Stimulated activated CD4-positive, alpha-beta T cell treated with anti-CD3 and anti-CD28 coated beads, Interleukin-4, amount 100 ng/mL, for 24 hours (primary cell): ENCODE results near the gene SNRNP25.

Source experiments
- DNase-seq: peaks from one replicate; pipeline ENCODE4 v3.0.0-alpha.2; 2020

SNRNP25 gene

GRCh38 chr16:104928-105327, 51.3 kb downstream of the SNRNP25 start:
- no peak for DNase-seq

GRCh38 chr16:105521-105920, 51.9 kb downstream of the SNRNP25 start:
- no peak for DNase-seq

GRCh38 chr16:106623-107324, 53.1 kb downstream of the SNRNP25 start:
- DNase-seq, result peak; percentile 64
